Measurements from ENCODE around the gene SLC15A3. TPM values are rescaled to one million over a fixed set of nuclear protein-coding genes. Genes with fewer than 3 reads are reported as not detected.

SLC15A3 gene
- total RNA-seq, 1 donor from 2014 or later: 2.2 TPM

- intact Hi-C loops (cut with micrococcal nuclease): no loop called here
- Mint-ChIP-seq H3K36me3 (ENCODE audit: low read depth) (no peaks in the 10 kb centered on the region), H3K4me1 (ENCODE audit: low read depth) (no peaks in the 10 kb centered on the region), H3K4me3 (ENCODE audit: low read depth) (no peak overlapping the region), H3K9me3 (no peaks in the 10 kb centered on the region), H3K27ac (no peak overlapping the region), H3K27me3 (ENCODE audit: low read depth) (peaks cover 6% of the 10 kb centered on the region)
- DNase-seq (ENCODE audit: low spot score): no peak
Observed at GRCh38 chr11:60931917-60932316, 20.1 kb downstream of the SLC15A3 start.

GRCh38 chr11:60930394-60930793 lies 21.6 kb downstream of the SLC15A3 start:
- H3K4me3 Mint-ChIP-seq (ENCODE audit: low read depth): no peak overlapping the region
- intact Hi-C loops (cut with micrococcal nuclease): no loop called here

GRCh38 chr11:60929764-60930163 lies 22.2 kb downstream of the SLC15A3 start:
- no peak overlapping the region for H3K4me3 Mint-ChIP-seq (ENCODE audit: low read depth)

More at GRCh38 chr11:60930394-60930793, 21.6 kb downstream of the SLC15A3 start:
- Mint-ChIP-seq H3K27me3 (ENCODE audit: low read depth) (peaks cover 20% of the 10 kb centered on the region), H3K9me3 (no peaks in the 10 kb centered on the region), H3K4me1 (ENCODE audit: low read depth) (peaks cover 1% of the 10 kb centered on the region), H3K36me3 (ENCODE audit: low read depth) (no peaks in the 10 kb centered on the region), H3K27ac (no peak overlapping the region)
- DNase-seq (ENCODE audit: low spot score): no peak

GRCh38 chr11:60928563-60929001 lies 23.4 kb downstream of the SLC15A3 start:
- intact Hi-C loops (cut with micrococcal nuclease): no loop called here
- no peak for DNase-seq (ENCODE audit: low spot score)
- peaks cover 4% of the 10 kb centered on the region for H3K36me3 Mint-ChIP-seq (ENCODE audit: low read depth)
- no peaks in the 10 kb centered on the region for H3K9me3 Mint-ChIP-seq
- no peak overlapping the region for H3K4me3 Mint-ChIP-seq (ENCODE audit: low read depth)
- peaks cover 8% of the 10 kb centered on the region for H3K4me1 Mint-ChIP-seq (ENCODE audit: low read depth)
- no peak overlapping the region for H3K27ac Mint-ChIP-seq
- H3K27me3 Mint-ChIP-seq (ENCODE audit: low read depth): peaks cover 24% of the 10 kb centered on the region

More at GRCh38 chr11:60929764-60930163, 22.2 kb downstream of the SLC15A3 start:
- Mint-ChIP-seq H3K36me3 (ENCODE audit: low read depth) (no peaks in the 10 kb centered on the region), H3K27ac (no peak overlapping the region), H3K4me1 (ENCODE audit: low read depth) (peaks cover 6% of the 10 kb centered on the region), H3K27me3 (ENCODE audit: low read depth) (peaks cover 24% of the 10 kb centered on the region), H3K9me3 (no peaks in the 10 kb centered on the region)
- intact Hi-C loops (cut with micrococcal nuclease): no loop called here
- no peak for DNase-seq (ENCODE audit: low spot score)

GRCh38 chr11:60927600-60927999 lies 24.4 kb downstream of the SLC15A3 start:
- intact Hi-C loops (cut with micrococcal nuclease): no loop called here

GRCh38 chr11:60927061-60927592 lies 24.8 kb downstream of the SLC15A3 start:
- Mint-ChIP-seq H3K4me1 (ENCODE audit: low read depth) (peaks cover 8% of the 10 kb centered on the region), H3K27me3 (ENCODE audit: low read depth) (peaks cover 24% of the 10 kb centered on the region), H3K27ac (no peak overlapping the region), H3K9me3 (no peaks in the 10 kb centered on the region), H3K4me3 (ENCODE audit: low read depth) (no peak overlapping the region), H3K36me3 (ENCODE audit: low read depth) (peaks cover 19% of the 10 kb centered on the region)
- DNase-seq (ENCODE audit: low spot score): no peak
- intact Hi-C loops (cut with micrococcal nuclease): no loop called here

More at GRCh38 chr11:60927600-60927999, 24.4 kb downstream of the SLC15A3 start:
- Mint-ChIP-seq H3K9me3 (no peaks in the 10 kb centered on the region), H3K4me1 (ENCODE audit: low read depth) (peaks cover 8% of the 10 kb centered on the region), H3K27me3 (ENCODE audit: low read depth) (peaks cover 24% of the 10 kb centered on the region), H3K4me3 (ENCODE audit: low read depth) (no peak overlapping the region), H3K36me3 (ENCODE audit: low read depth) (peaks cover 14% of the 10 kb centered on the region), H3K27ac (no peak overlapping the region)
- no peak for DNase-seq (ENCODE audit: low spot score)

GRCh38 chr11:60926500-60926899 lies 25.5 kb downstream of the SLC15A3 start:
- H3K27me3 Mint-ChIP-seq (ENCODE audit: low read depth): peaks cover 24% of the 10 kb centered on the region
- intact Hi-C loops (cut with micrococcal nuclease): no loop called here
- no peaks in the 10 kb centered on the region for H3K9me3 Mint-ChIP-seq
- no peak overlapping the region for H3K4me3 Mint-ChIP-seq (ENCODE audit: low read depth)
- no peak overlapping the region for H3K27ac Mint-ChIP-seq
- H3K4me1 Mint-ChIP-seq (ENCODE audit: low read depth): peaks cover 8% of the 10 kb centered on the region
- DNase-seq (ENCODE audit: low spot score): no peak
- peaks cover 24% of the 10 kb centered on the region for H3K36me3 Mint-ChIP-seq (ENCODE audit: low read depth)

- Mint-ChIP-seq H3K27ac (no peak overlapping the region), H3K4me1 (ENCODE audit: low read depth) (peaks cover 8% of the 10 kb centered on the region), H3K4me3 (ENCODE audit: low read depth) (no peak overlapping the region), H3K27me3 (ENCODE audit: low read depth) (peaks cover 24% of the 10 kb centered on the region), H3K36me3 (ENCODE audit: low read depth) (peaks cover 30% of the 10 kb centered on the region), H3K9me3 (no peaks in the 10 kb centered on the region)
- no peak for DNase-seq (ENCODE audit: low spot score)
- intact Hi-C loops (cut with micrococcal nuclease): no loop called here
Observed at GRCh38 chr11:60925868-60926267, 26.1 kb downstream of the SLC15A3 start.

- Mint-ChIP-seq H3K27me3 (ENCODE audit: low read depth) (peaks cover 24% of the 10 kb centered on the region), H3K27ac (no peak overlapping the region), H3K36me3 (ENCODE audit: low read depth) (peaks cover 37% of the 10 kb centered on the region), H3K4me3 (ENCODE audit: low read depth) (peak overlapping the region; percentile 51), H3K4me1 (ENCODE audit: low read depth) (peaks cover 8% of the 10 kb centered on the region), H3K9me3 (no peaks in the 10 kb centered on the region)
- intact Hi-C loops (cut with micrococcal nuclease): no loop called here
- no peak for DNase-seq (ENCODE audit: low spot score)
Observed at GRCh38 chr11:60924906-60925853, 26.8 kb downstream of the SLC15A3 start.

- Mint-ChIP-seq H3K36me3 (ENCODE audit: low read depth) (peaks cover 45% of the 10 kb centered on the region), H3K4me3 (ENCODE audit: low read depth) (peak within 1 kb of the TSS; percentile 51), H3K27me3 (ENCODE audit: low read depth) (peaks cover 21% of the 10 kb centered on the region), H3K4me1 (ENCODE audit: low read depth) (peaks cover 11% of the 10 kb centered on the region), H3K27ac (no peak within 1 kb of the TSS), H3K9me3 (no peaks in the 10 kb centered on the region)
- intact Hi-C loops (cut with micrococcal nuclease): no loop called here
- no peak for DNase-seq (ENCODE audit: low spot score)
Observed at GRCh38 chr11:60924110-60924905, 27.7 kb downstream of the SLC15A3 start, which contains the start of gene TMEM132A. TSS of gene TMEM132A (plus strand) at chr11:60924460. CDS start at chr11:60924634, 174 bp downstream.

- Mint-ChIP-seq H3K27me3 (ENCODE audit: low read depth) (peaks cover 21% of the 10 kb centered on the region), H3K4me3 (ENCODE audit: low read depth) (peak overlapping the region; percentile 42), H3K27ac (no peak overlapping the region), H3K9me3 (no peaks in the 10 kb centered on the region), H3K4me1 (ENCODE audit: low read depth) (peaks cover 14% of the 10 kb centered on the region), H3K36me3 (ENCODE audit: low read depth) (peaks cover 46% of the 10 kb centered on the region)
- intact Hi-C loops (cut with micrococcal nuclease): no loop called here
- no peak for DNase-seq (ENCODE audit: low spot score)
Observed at GRCh38 chr11:60923800-60924109, 28.2 kb downstream of the SLC15A3 start.

GRCh38 chr11:60923326-60923725 lies 28.6 kb downstream of the SLC15A3 start:
- no peak overlapping the region for H3K4me3 Mint-ChIP-seq (ENCODE audit: low read depth)
- no peak overlapping the region for H3K27ac Mint-ChIP-seq
- DNase-seq (ENCODE audit: low spot score): no peak
- H3K4me1 Mint-ChIP-seq (ENCODE audit: low read depth): peaks cover 17% of the 10 kb centered on the region
- peaks cover 46% of the 10 kb centered on the region for H3K36me3 Mint-ChIP-seq (ENCODE audit: low read depth)
- no peaks in the 10 kb centered on the region for H3K9me3 Mint-ChIP-seq
- intact Hi-C loops (cut with micrococcal nuclease): no loop called here
- peaks cover 21% of the 10 kb centered on the region for H3K27me3 Mint-ChIP-seq (ENCODE audit: low read depth)

Data from activated T-helper 2 cell treated with anti-CD3 and anti-CD28 coated beads, Interferon-gamma antibody, Interleukin-2, Interleukin-4, amounts not matched to agents 10 μg/mL and 5 μg/mL and 100 μg/mL, durations not matched to agents 14 hours and 24 hours and 36 hours (primary cell).